Loucy (cell line): ENCODE results near the gene FXYD6.

Experiments used
- H2AFZ ChIP-seq: fragments of 200-600 bp; sonication (generic); 2 replicates; pipeline ENCODE4 v1.6.0; 2016; ENCODE audit warnings: antibody characterized with exemption, mild to moderate bottlenecking, low read length, moderate library complexity
- H3F3A ChIP-seq: fragments of 200-600 bp; 2 replicates; pipeline ENCODE4 v1.6.0; 2016; ENCODE audit warnings: antibody characterized with exemption, low read depth, mild to moderate bottlenecking
- H3K27me3 ChIP-seq: fragments of 200-600 bp; sonication (generic); 2 replicates; pipeline ENCODE4 v1.6.1; 2014; ENCODE audit warnings: low read length, mild to moderate bottlenecking; ENCODE audit not compliant: insufficient read depth, poor library complexity, severe bottlenecking
- H3K36me3 ChIP-seq: fragments of 200-600 bp; sonication (generic); 2 replicates; pipeline ENCODE4 v1.6.1; 2016; ENCODE audit warnings: low read length; ENCODE audit not compliant: insufficient read depth
- H3K4me1 ChIP-seq: fragments of 200-600 bp; sonication (generic); 2 replicates; pipeline ENCODE4 v1.5.1; 2014; ENCODE audit warnings: low read length, mild to moderate bottlenecking; ENCODE audit not compliant: insufficient read depth, poor library complexity, severe bottlenecking
- H3K4me2 ChIP-seq: fragments of 200-600 bp; sonication (generic); 2 replicates; pipeline ENCODE4 v1.6.0; 2014; ENCODE audit warnings: antibody characterized with exemption, low read length, low read depth, mild to moderate bottlenecking; ENCODE audit not compliant: poor library complexity, severe bottlenecking
- H3K4me3 ChIP-seq: fragments of 200-600 bp; sonication (generic); 2 replicates; pipeline ENCODE4 v1.5.1; 2014; ENCODE audit warnings: low read length, mild to moderate bottlenecking, mixed read lengths; ENCODE audit not compliant: poor library complexity, severe bottlenecking
- H3K79me2 ChIP-seq: fragments of 200-600 bp; sonication (generic); 2 replicates; pipeline ENCODE4 v1.6.1; 2014; ENCODE audit warnings: low read length; ENCODE audit not compliant: insufficient read depth
- H3K9ac ChIP-seq: fragments of 200-600 bp; sonication (generic); 2 replicates; pipeline ENCODE4 v1.6.0; 2014; ENCODE audit warnings: mild to moderate bottlenecking, low read depth, low read length, moderate library complexity; ENCODE audit not compliant: poor library complexity, severe bottlenecking
- H3K9me2 ChIP-seq: fragments of 200-600 bp; sonication (generic); replicated peaks from 2 replicates; pipeline ENCODE4 v1.6.1; 2016; ENCODE audit warnings: low read depth, low read length, mixed read lengths
- H3K9me3 ChIP-seq: fragments of 200-600 bp; sonication (generic); 2 replicates; pipeline ENCODE4 v1.6.1; 2014; ENCODE audit warnings: mild to moderate bottlenecking, antibody characterized with exemption, low read length, low read depth; ENCODE audit not compliant: insufficient read depth
- H4K20me1 ChIP-seq: fragments of 200-600 bp; sonication (generic); 2 replicates; pipeline ENCODE4 v1.6.0; 2014; ENCODE audit warnings: antibody characterized with exemption, low read length, mild to moderate bottlenecking; ENCODE audit not compliant: insufficient read depth, poor library complexity, severe bottlenecking
- EZH2phosphoT487 ChIP-seq: fragments of 200-600 bp; IDR thresholded peaks from 2 replicates; pipeline ENCODE4 v1.6.1; 2018; ENCODE audit warnings: antibody characterized with exemption, mild to moderate bottlenecking, moderate library complexity, borderline replicate concordance
- TF ChIP-seq, protein P1 (sequence below): fragments of 200-600 bp; sonication (generic); conservative IDR thresholded peaks from 2 replicates; pipeline ENCODE4 v1.5.1; 2014; ENCODE audit warnings: mild to moderate bottlenecking, antibody characterized with exemption, low read length

The FXYD6 gene

GRCh38 chr11:117817368-117818040, 59.0 kb downstream of the FXYD6 start:
- H3K4me3 ChIP-seq: no peak overlapping the region
- peak overlapping the region; percentile 46 for H3K4me2 ChIP-seq

DNA sequence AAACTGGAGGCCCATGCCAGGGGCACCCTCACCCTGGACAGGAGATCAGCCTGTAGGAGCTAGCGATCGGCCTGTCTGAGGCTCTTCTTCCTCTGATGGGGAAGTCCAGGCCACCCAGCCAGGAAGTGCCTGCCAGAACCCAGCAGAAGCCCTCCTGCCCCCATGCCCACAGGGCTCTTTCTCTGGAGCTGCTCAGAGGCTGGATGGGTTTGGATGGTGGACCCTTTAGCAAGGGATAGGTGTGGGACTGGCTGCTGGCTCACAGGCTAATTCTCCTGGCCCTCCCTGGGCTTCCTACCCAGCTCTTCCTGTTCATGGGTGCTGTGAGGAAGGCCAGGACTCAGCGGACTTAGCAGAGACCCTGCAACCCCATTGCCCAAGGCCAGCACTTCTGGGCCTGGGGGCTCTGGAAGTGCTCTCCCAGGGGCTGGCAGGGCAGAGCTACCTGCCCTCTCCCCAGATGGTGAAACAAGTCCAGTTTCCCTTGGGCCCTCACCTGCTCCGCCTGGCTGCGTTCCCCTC, 59.6 kb downstream of the FXYD6 start:
- H3K4me3 ChIP-seq: no peak overlapping the region
- no peak overlapping the region for H3K4me2 ChIP-seq
- H3K9ac ChIP-seq: peak overlapping the region; percentile 6
- H3K36me3 ChIP-seq: no peaks in the 10 kb centered on the region
- peaks cover 45% of the 10 kb centered on the region for H3K4me1 ChIP-seq
- H4K20me1 ChIP-seq: no peaks in the 10 kb centered on the region
- no peaks in the 10 kb centered on the region for H3K9me2 ChIP-seq
- no peaks in the 10 kb centered on the region for H3F3A ChIP-seq
- TF ChIP-seq EZH2phosphoT487: no peak
- TF ChIP-seq, protein P1, sequence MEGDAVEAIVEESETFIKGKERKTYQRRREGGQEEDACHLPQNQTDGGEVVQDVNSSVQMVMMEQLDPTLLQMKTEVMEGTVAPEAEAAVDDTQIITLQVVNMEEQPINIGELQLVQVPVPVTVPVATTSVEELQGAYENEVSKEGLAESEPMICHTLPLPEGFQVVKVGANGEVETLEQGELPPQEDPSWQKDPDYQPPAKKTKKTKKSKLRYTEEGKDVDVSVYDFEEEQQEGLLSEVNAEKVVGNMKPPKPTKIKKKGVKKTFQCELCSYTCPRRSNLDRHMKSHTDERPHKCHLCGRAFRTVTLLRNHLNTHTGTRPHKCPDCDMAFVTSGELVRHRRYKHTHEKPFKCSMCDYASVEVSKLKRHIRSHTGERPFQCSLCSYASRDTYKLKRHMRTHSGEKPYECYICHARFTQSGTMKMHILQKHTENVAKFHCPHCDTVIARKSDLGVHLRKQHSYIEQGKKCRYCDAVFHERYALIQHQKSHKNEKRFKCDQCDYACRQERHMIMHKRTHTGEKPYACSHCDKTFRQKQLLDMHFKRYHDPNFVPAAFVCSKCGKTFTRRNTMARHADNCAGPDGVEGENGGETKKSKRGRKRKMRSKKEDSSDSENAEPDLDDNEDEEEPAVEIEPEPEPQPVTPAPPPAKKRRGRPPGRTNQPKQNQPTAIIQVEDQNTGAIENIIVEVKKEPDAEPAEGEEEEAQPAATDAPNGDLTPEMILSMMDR: no peak
- H3K27me3 ChIP-seq: no peaks in the 10 kb centered on the region
- no peak overlapping the region for H2AFZ ChIP-seq
- H3K79me2 ChIP-seq: no peaks in the 10 kb centered on the region
- H3K9me3 ChIP-seq: no peaks in the 10 kb centered on the region

More at GRCh38 chr11:117817368-117818040, 59.0 kb downstream of the FXYD6 start:
- no peak for TF ChIP-seq EZH2phosphoT487
- TF ChIP-seq, protein P1: peak; percentile 100
- Histone ChIP-seq H3K9me2 (no peaks in the 10 kb centered on the region), H2AFZ (peak overlapping the region; percentile 58; the same call in 1 of the 2 replicates), H3K79me2 (peaks cover 4% of the 10 kb centered on the region; the same call in 1 of the 2 replicates), H3K9ac (peak overlapping the region; percentile 18), H3K36me3 (no peaks in the 10 kb centered on the region), H3K4me1 (peaks cover 49% of the 10 kb centered on the region), H3F3A (no peaks in the 10 kb centered on the region), H3K9me3 (no peaks in the 10 kb centered on the region), H3K27me3 (no peaks in the 10 kb centered on the region), H4K20me1 (no peaks in the 10 kb centered on the region)

- Histone ChIP-seq H3K4me2 (no peak overlapping the region), H3K4me3 (no peak overlapping the region), H3K79me2 (no peaks in the 10 kb centered on the region), H3K4me1 (peaks cover 45% of the 10 kb centered on the region), H3K9ac (peak overlapping the region; percentile 63), H3K9me2 (no peaks in the 10 kb centered on the region), H3K27me3 (no peaks in the 10 kb centered on the region), H3K9me3 (no peaks in the 10 kb centered on the region), H3F3A (no peaks in the 10 kb centered on the region), H3K36me3 (no peaks in the 10 kb centered on the region), H4K20me1 (no peaks in the 10 kb centered on the region), H2AFZ (no peak overlapping the region)
- TF ChIP-seq EZH2phosphoT487: no peak
- TF ChIP-seq, protein P1: no peak
Observed at GRCh38 chr11:117816151-117816741, 60.2 kb downstream of the FXYD6 start.
